ENCODE results near the gene XRCC6. TPM values are rescaled to one million over a fixed set of nuclear protein-coding genes. Genes with fewer than 3 reads are reported as not detected.

The XRCC6 gene
- total and polyA plus RNA-seq, 9 of the 15 experiments (the other 6 are each of a cell fraction or from before 2014, with no cell fraction given), result 151 to 440 (median 318) TPM

DNA sequence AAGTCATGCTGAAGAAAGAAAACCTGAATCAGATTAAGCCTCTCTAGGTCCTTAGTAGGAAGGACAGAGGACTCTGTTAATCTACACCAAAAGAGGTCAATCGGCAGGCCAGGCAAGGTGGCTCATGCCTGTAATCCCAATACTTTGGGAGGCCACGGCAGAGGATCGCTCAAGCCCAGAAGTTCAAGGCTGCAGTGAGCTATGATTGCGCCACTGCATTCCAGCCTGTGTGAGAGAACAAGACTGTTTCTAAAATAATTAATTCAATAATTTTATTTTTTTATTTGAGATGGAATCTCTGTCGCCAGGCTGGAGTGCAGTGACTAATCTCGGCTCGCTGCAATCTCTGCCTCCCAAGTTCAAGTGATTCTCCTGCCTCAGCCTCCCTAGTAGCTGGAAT, 4.5 kb downstream of the XRCC6 start:
- Histone ChIP-seq H3K79me2 (ENCODE audit: control insufficient read depth, insufficient read depth, low read length) (peaks cover 40% of the 10 kb centered on the region), H2AFZ (ENCODE audit: low read depth, low read length) (no peak overlapping the region), H3K9ac (ENCODE audit: insufficient read depth in 1 of 2, low read depth in 2 of 2, low read length in 2 of 2) (no peak overlapping the region), H3K9me1 (ENCODE audit: control insufficient read depth, insufficient read depth, low read length) (no peaks in the 10 kb centered on the region), H3K4me1 (replicated peaks in 1 of 2; ENCODE audit: control insufficient read depth in 2 of 2, insufficient read depth in 2 of 2, low read length in 2 of 2) (peaks cover 2 to 5% of the 10 kb centered on the region in 2 experiments; a peak in 4 of 5 replicates), H3K4me3 (no peak overlapping the region), H3K4me2 (ENCODE audit: insufficient read depth, low read length) (no peak overlapping the region), H3K36me3 (ENCODE audit: control insufficient read depth, insufficient read depth, low read length) (peaks cover 65% of the 10 kb centered on the region), H3K27ac (ENCODE audit: extremely low read depth, low read depth, low read length) (no peak overlapping the region), H3K9me3 (replicated peaks; ENCODE audit: control insufficient read depth, insufficient read depth, low read depth, low read length) (no peaks in the 10 kb centered on the region), H4K20me1 (replicated peaks; ENCODE audit: control insufficient read depth, insufficient read depth, low read length) (no peaks in the 10 kb centered on the region; the same call in 1 of the 2 replicates), H3K27me3 (ENCODE audit: control insufficient read depth in 2 of 2, insufficient read depth in 2 of 2, low read length in 2 of 2) (no peaks in the 10 kb centered on the region)
- intact Hi-C loops (cut with micrococcal nuclease) (no loop called here), in situ Hi-C loops (cut with MboI) (no loop called here)
- BruUV-seq (replicated peaks), result no TSS peak
- no peak for DNase-seq (ENCODE audit: extremely low read depth in 1 of 4, low spot score in 3 of 4)
- CTCF ChIA-PET (ENCODE audit: low intra/inter-chr PET ratio), result no interaction called here
- ATAC-seq, result no peak
- FAIRE-seq, result no peak
- WGBS (ENCODE audit: insufficient coverage, low coverage, missing lambda C conversion rate), result 95% methylated on average over 6 of the region's 7 CpGs
- POLR2A ChIA-PET, result interaction anchor here (0.6 to 1.5 kb wide), 2 partner anchors 12 to 36 kb away, joined by 3 to 4 read pairs; partner anchors contain the start of gene PMM1
- TF ChIP-seq HMGN3 (IDR thresholded peaks at IDR 0.05; ENCODE audit: borderline replicate concordance, extremely low read depth, insufficient read length, low read depth, low read length), result no peak
- TF ChIP-seq, protein P1, sequence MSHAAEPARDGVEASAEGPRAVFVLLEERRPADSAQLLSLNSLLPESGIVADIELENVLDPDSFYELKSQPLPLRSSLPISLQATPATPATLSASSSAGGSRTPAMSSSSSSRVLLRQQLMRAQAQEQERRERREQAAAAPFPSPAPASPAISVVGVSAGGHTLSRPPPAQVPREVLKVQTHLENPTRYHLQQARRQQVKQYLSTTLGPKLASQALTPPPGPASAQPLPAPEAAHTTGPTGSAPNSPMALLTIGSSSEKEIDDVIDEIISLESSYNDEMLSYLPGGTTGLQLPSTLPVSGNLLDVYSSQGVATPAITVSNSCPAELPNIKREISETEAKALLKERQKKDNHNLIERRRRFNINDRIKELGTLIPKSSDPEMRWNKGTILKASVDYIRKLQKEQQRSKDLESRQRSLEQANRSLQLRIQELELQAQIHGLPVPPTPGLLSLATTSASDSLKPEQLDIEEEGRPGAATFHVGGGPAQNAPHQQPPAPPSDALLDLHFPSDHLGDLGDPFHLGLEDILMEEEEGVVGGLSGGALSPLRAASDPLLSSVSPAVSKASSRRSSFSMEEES (CRISPR knock-in tag; IDR thresholded peaks at IDR 0.05), result no peak
- TF ChIP-seq ZFPM2 (CRISPR knock-in tag; IDR thresholded peaks at IDR 0.05), result no peak
- no peak for TF ChIP-seq FUS (optimal IDR thresholded peaks at IDR 0.05; ENCODE audit: low read depth, low read length)
- TF ChIP-seq ELF4 (CRISPR knock-in tag; IDR thresholded peaks at IDR 0.05), result no peak
- no peak for TF ChIP-seq ZNF324 (CRISPR knock-in tag; IDR thresholded peaks at IDR 0.05)
- no peak for TF ChIP-seq ZNF589 (CRISPR knock-in tag; IDR thresholded peaks at IDR 0.05; ENCODE audit: low read depth)
- TF ChIP-seq, protein P2, sequence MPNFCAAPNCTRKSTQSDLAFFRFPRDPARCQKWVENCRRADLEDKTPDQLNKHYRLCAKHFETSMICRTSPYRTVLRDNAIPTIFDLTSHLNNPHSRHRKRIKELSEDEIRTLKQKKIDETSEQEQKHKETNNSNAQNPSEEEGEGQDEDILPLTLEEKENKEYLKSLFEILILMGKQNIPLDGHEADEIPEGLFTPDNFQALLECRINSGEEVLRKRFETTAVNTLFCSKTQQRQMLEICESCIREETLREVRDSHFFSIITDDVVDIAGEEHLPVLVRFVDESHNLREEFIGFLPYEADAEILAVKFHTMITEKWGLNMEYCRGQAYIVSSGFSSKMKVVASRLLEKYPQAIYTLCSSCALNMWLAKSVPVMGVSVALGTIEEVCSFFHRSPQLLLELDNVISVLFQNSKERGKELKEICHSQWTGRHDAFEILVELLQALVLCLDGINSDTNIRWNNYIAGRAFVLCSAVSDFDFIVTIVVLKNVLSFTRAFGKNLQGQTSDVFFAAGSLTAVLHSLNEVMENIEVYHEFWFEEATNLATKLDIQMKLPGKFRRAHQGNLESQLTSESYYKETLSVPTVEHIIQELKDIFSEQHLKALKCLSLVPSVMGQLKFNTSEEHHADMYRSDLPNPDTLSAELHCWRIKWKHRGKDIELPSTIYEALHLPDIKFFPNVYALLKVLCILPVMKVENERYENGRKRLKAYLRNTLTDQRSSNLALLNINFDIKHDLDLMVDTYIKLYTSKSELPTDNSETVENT (CRISPR knock-in tag; IDR thresholded peaks at IDR 0.05), result no peak
- no peak for TF ChIP-seq NFATC3 (IDR thresholded peaks at IDR 0.05)
- TF ChIP-seq, protein P3, sequence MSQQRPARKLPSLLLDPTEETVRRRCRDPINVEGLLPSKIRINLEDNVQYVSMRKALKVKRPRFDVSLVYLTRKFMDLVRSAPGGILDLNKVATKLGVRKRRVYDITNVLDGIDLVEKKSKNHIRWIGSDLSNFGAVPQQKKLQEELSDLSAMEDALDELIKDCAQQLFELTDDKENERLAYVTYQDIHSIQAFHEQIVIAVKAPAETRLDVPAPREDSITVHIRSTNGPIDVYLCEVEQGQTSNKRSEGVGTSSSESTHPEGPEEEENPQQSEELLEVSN (IDR thresholded peaks at IDR 0.05; ENCODE audit: borderline replicate concordance in 1 of 2, extremely low read depth in 1 of 2, insufficient read depth in 1 of 2, insufficient read length in 1 of 2, low read depth in 1 of 2, low read length in 1 of 2, poor library complexity in 1 of 2, severe bottlenecking in 1 of 2), result no peak
- no peak for TF ChIP-seq RCOR1 (IDR thresholded peaks at IDR 0.05; ENCODE audit: borderline replicate concordance in 1 of 2, low read depth in 2 of 2, low read length in 2 of 2)
- TF ChIP-seq ETV6 (IDR thresholded peaks at IDR 0.05; ENCODE audit: borderline replicate concordance in 1 of 2, low read depth in 2 of 2, low read length in 1 of 2), result no peak
- TF ChIP-seq ETV6 (CRISPR knock-in tag; IDR thresholded peaks at IDR 0.05; ENCODE audit: borderline replicate concordance), result no peak
- TF ChIP-seq NCOA1 (IDR thresholded peaks at IDR 0.05; ENCODE audit: low read depth), result no peak

Measured in K562 (cell line).